Glutamatergic neuron (in vitro differentiated cells): ENCODE measurements around the gene ZFAND3. TPM values are rescaled to one million over a fixed set of nuclear protein-coding genes. Genes with fewer than 3 reads are reported as not detected.

Experiments used
- DNase-seq: peaks from one replicate; pipeline ENCODE4 v3.0.0; 2022
- H3K27ac Mint-ChIP-seq: one replicate; pipeline ENCODE4 v1.8.0; 2020; ENCODE audit warnings: mild to moderate bottlenecking, mixed read lengths, inconsistent platforms; ENCODE audit not compliant: unreplicated experiment
- H3K27me3 Mint-ChIP-seq: one replicate; pipeline ENCODE4 v1.8.0; 2020; ENCODE audit warnings: mild to moderate bottlenecking, moderate library complexity, mixed read lengths, inconsistent platforms; ENCODE audit not compliant: unreplicated experiment
- H3K36me3 Mint-ChIP-seq: one replicate; pipeline ENCODE4 v1.8.0; 2020; ENCODE audit warnings: mild to moderate bottlenecking, mixed read lengths, inconsistent platforms; ENCODE audit not compliant: unreplicated experiment
- H3K4me1 Mint-ChIP-seq: one replicate; pipeline ENCODE4 v1.8.0; 2020; ENCODE audit warnings: mild to moderate bottlenecking, low read depth, mixed read lengths, inconsistent platforms; ENCODE audit not compliant: unreplicated experiment
- H3K4me3 Mint-ChIP-seq: one replicate; pipeline ENCODE4 v1.8.0; 2020; ENCODE audit warnings: mild to moderate bottlenecking, mixed read lengths, inconsistent platforms; ENCODE audit not compliant: unreplicated experiment
- H3K9me3 Mint-ChIP-seq: one replicate; pipeline ENCODE4 v1.8.0; 2020; ENCODE audit warnings: mild to moderate bottlenecking, moderate library complexity, mixed read lengths, inconsistent platforms; ENCODE audit not compliant: unreplicated experiment
- long read RNA-seq: library from polyadenylated mRNA; unstranded; transcript quantifications from one replicate; pipeline ENCODE4 v2.0.0, GENCODE V29; 2020; ENCODE audit not compliant: unreplicated experiment
- total RNA-seq: library from RNA; stranded (reverse); fragmentation: NEBNext Ultra II Directional; extraction: Animal tissue kit (Norgen Biotek cat#: 25700); gene quantifications from one replicate; pipeline ENCODE4 v1.2.1, GENCODE V29; 2021; ENCODE audit not compliant: unreplicated experiment
- TF ChIP-seq, protein P1 (sequence below): fragments of 200-600 bp; sonication (generic); IDR thresholded peaks from one replicate; pipeline ENCODE4 v1.5.0; 2021; ENCODE audit not compliant: partially characterized antibody, unreplicated experiment

Gene ZFAND3, protein sequence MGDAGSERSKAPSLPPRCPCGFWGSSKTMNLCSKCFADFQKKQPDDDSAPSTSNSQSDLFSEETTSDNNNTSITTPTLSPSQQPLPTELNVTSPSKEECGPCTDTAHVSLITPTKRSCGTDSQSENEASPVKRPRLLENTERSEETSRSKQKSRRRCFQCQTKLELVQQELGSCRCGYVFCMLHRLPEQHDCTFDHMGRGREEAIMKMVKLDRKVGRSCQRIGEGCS
- 115 TPM for total RNA-seq
- long read RNA-seq, partial matches to known transcripts, result 1 of 13 reads
- long read RNA-seq, other reads (novel, unspliced or antisense), result 9 of 13 reads

DNA sequence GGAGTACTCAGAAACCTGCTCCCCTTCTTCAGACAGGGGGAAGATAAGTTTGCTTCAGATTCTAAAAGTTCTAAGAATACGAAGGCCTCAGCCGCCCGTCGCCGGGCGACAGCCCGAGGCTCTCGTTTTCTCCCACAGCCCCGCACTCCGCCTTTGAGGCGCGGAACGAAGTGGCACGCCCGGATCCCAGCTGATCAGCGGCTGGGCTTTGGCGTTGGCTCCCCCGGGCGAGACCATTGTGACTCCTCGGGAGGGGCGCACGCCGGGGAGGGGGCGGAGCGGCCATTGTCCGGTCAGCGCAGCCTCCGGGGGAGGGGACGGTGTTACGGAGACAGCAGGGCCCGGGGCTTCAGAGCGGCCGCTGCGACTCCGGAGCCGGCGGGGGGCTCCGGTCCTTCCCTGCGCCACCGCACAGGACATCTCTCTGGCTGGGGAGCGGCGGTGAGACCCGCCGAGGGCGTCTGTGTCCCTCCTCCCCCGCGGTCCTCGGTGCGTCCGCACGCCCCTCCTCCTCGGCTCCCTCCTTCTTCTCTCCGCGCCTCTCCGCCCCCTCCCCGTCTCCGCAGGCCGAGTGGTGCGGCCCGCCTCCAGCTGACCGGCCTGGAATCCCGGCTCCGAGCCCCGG lies at the start of gene ZFAND3:
Gene ZFAND3, plus strand, starts transcription at position 551 of the 625 bp plus-strand sequence. CDS start 219 bp downstream, outside the sequence.
- peaks cover 34% of the 10 kb centered on the region for H3K4me1 Mint-ChIP-seq
- H3K9me3 Mint-ChIP-seq, result peaks cover 7% of the 10 kb centered on the region
- DNase-seq, result peak; percentile 98
- peak within 1 kb of the TSS; percentile 97 for H3K27ac Mint-ChIP-seq
- TF ChIP-seq, protein P1, sequence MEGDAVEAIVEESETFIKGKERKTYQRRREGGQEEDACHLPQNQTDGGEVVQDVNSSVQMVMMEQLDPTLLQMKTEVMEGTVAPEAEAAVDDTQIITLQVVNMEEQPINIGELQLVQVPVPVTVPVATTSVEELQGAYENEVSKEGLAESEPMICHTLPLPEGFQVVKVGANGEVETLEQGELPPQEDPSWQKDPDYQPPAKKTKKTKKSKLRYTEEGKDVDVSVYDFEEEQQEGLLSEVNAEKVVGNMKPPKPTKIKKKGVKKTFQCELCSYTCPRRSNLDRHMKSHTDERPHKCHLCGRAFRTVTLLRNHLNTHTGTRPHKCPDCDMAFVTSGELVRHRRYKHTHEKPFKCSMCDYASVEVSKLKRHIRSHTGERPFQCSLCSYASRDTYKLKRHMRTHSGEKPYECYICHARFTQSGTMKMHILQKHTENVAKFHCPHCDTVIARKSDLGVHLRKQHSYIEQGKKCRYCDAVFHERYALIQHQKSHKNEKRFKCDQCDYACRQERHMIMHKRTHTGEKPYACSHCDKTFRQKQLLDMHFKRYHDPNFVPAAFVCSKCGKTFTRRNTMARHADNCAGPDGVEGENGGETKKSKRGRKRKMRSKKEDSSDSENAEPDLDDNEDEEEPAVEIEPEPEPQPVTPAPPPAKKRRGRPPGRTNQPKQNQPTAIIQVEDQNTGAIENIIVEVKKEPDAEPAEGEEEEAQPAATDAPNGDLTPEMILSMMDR, result no peak
- peak within 1 kb of the TSS; percentile 94 for H3K4me3 Mint-ChIP-seq
- no peaks in the 10 kb centered on the region for H3K36me3 Mint-ChIP-seq
- peaks cover 6% of the 10 kb centered on the region for H3K27me3 Mint-ChIP-seq

DNA sequence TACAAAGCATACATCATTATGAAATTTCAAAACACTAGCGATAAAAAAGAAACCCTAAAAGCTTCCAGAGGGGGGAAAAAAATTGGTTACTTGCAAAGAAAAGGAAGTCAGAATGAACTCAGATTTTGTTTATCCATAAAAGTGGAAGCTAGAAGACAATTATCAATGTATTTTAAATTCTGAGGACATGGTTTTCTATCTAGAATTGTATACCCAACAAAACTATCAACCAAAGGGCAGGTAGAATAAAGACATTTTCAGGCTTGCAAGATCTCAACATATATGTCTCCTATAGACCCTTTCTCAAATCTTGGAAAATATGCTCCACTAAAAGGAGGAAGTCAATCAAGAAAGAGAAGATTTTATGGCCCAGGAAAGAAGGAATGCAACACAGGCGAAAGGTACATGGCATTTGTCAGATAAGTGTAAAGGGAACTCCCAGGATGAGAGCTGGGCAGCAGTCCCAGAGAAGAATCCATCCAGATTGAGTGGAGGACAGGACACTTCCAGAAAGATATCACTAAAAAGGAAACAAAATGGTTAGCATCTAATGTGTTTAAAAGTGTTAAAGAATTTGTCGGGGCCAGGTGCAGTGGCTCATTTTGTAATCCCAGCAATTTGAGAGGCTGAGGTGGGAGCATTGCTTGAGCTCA lies 45.4 kb upstream of the ZFAND3 start:
- no peak overlapping the region for H3K27ac Mint-ChIP-seq
- H3K4me1 Mint-ChIP-seq, result peaks cover 25% of the 10 kb centered on the region
- no peak for DNase-seq
- TF ChIP-seq, protein P1, result no peak
- no peak overlapping the region for H3K4me3 Mint-ChIP-seq
- peaks cover 4% of the 10 kb centered on the region for H3K36me3 Mint-ChIP-seq
- H3K9me3 Mint-ChIP-seq, result peaks cover 8% of the 10 kb centered on the region
- peaks cover 11% of the 10 kb centered on the region for H3K27me3 Mint-ChIP-seq

DNA sequence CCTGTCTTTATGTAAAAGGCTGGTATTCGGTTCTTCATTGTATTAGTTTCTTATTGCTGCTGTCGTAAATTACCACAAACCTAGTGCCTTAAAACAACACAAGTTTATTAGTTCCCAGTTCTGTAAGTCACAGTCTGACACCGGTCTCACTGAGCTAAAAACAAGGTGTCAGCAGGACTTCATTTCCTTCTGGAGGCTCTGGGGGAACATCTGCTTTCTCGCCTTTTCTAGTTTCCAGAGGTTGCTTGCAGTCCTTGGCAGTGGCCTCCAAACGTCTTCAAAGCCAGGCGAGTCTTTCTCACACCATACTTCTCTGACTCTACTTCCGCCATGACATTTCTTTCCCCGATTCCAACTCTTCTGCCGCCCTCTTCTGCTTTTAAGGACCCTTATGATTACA lies 43.0 kb upstream of the ZFAND3 start:
- Mint-ChIP-seq H3K9me3 (peaks cover 11% of the 10 kb centered on the region), H3K27me3 (peaks cover 15% of the 10 kb centered on the region), H3K27ac (no peak overlapping the region), H3K4me1 (peaks cover 35% of the 10 kb centered on the region), H3K4me3 (peak overlapping the region; percentile 3), H3K36me3 (peaks cover 4% of the 10 kb centered on the region)
- TF ChIP-seq, protein P1, result no peak
- no peak for DNase-seq

DNA sequence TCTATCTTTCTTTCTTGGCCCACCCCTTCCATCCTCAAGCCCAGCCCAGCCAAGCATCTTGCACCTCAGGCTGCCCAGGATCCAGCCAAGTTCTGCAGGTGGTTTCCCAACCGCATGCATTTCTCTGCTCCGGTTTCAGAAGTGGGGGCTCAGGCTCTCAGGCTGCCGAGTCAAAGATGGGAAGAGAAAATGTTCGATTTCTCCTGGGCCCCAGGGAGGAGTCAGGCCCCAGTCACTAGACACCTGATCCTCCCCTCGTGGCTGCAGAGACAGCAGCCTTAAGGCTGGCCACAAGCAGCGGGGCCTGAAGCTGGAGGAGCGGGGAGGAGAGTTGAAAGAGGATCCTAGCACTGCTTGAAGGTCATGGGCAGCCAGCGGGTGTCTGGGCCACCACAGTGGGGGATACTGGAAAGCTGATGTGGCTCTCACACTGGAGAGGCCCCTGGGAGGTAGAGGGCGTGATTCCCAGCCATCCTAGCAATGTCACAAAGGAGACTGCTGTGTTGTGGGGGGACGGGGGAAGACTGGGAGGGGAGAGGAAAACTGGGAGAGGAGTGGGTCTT lies 42.2 kb upstream of the ZFAND3 start:
- Mint-ChIP-seq H3K27ac (peak overlapping the region; percentile 1), H3K27me3 (peaks cover 15% of the 10 kb centered on the region), H3K9me3 (peaks cover 11% of the 10 kb centered on the region), H3K4me1 (peaks cover 38% of the 10 kb centered on the region), H3K4me3 (peak overlapping the region; percentile 55), H3K36me3 (peaks cover 4% of the 10 kb centered on the region)
- peak; percentile 77 for DNase-seq
- TF ChIP-seq, protein P1, result no peak
